ENCODE results near the gene ICAM3. TPM values are rescaled to one million over a fixed set of nuclear protein-coding genes. Genes with fewer than 3 reads are reported as not detected.

The ICAM3 gene
- total RNA-seq, 1 donor from 2014 or later = 8.7 TPM

- DNase-seq (ENCODE audit: low read depth in 2 of 2) = no peak
Measured at GRCh38 chr19:10321417-10321797, 18.0 kb downstream of the ICAM3 start.

GRCh38 chr19:10320602-10321416 lies 18.6 kb downstream of the ICAM3 start:
- no peak for DNase-seq (ENCODE audit: low read depth in 2 of 2)

GRCh38 chr19:10318807-10319682 lies 20.4 kb downstream of the ICAM3 start:
- no peak for DNase-seq (ENCODE audit: low read depth in 2 of 2)

- DNase-seq (ENCODE audit: low read depth in 2 of 2) = no peak
Measured at GRCh38 chr19:10317857-10318462, 21.5 kb downstream of the ICAM3 start.

- DNase-seq (ENCODE audit: low read depth in 2 of 2) = no peak
Measured at GRCh38 chr19:10317045-10317856, 22.2 kb downstream of the ICAM3 start.

GRCh38 chr19:10316229-10317044 lies 23.0 kb downstream of the ICAM3 start:
- DNase-seq (ENCODE audit: low read depth in 2 of 2) = no peak

- DNase-seq (ENCODE audit: low read depth in 2 of 2) = peak; percentile 65 to 81
Measured at GRCh38 chr19:10315335-10316214, 23.8 kb downstream of the ICAM3 start, which contains the start of gene FDX2. Gene FDX2 (minus strand): TSS chr19:10316015. CDS start chr19:10315996, 19 bp downstream.

GRCh38 chr19:10309423-10309822 lies 30.0 kb downstream of the ICAM3 start, which contains the start of gene ZGLP1:
Gene ZGLP1 (minus strand): TSS chr19:10309815.
- DNase-seq (ENCODE audit: low read depth in 2 of 2) = no peak

- DNase-seq (ENCODE audit: low read depth in 2 of 2) = no peak
Measured at GRCh38 chr19:10306327-10306726, 33.1 kb downstream of the ICAM3 start.

GRCh38 chr19:10305139-10305806 lies 34.2 kb downstream of the ICAM3 start:
- no peak for DNase-seq (ENCODE audit: low read depth in 2 of 2)

GRCh38 chr19:10299545-10300458 lies 39.6 kb downstream of the ICAM3 start:
- no peak for DNase-seq (ENCODE audit: low read depth in 2 of 2)

GRCh38 chr19:10295847-10296591 lies 43.4 kb downstream of the ICAM3 start:
- no peak for DNase-seq (ENCODE audit: low read depth in 2 of 2)

GRCh38 chr19:10295305-10295846 lies 44.0 kb downstream of the ICAM3 start:
- DNase-seq (ENCODE audit: low read depth in 2 of 2) = peak in 1 of 2 donors; percentile 50

- DNase-seq (ENCODE audit: low read depth in 2 of 2) = no peak
Measured at GRCh38 chr19:10294368-10294697, 45.1 kb downstream of the ICAM3 start.

- DNase-seq (ENCODE audit: low read depth in 2 of 2) = no peak
Measured at GRCh38 chr19:10293637-10294367, 45.6 kb downstream of the ICAM3 start.
